Osteocyte (in vitro differentiated cells): ENCODE measurements around the gene NHEJ1. TPM values are rescaled to one million over a fixed set of nuclear protein-coding genes. Genes with fewer than 3 reads are reported as not detected.

Source experiments
- DNase-seq: peaks from one replicate; pipeline ENCODE4 v3.0.0; 2021; ENCODE audit warnings: mixed read lengths; ENCODE audit not compliant: unreplicated experiment; ENCODE audit errors: extremely low spot score
- H3K27ac Mint-ChIP-seq: one replicate; pipeline ENCODE4 v1.8.0; 2021; ENCODE audit warnings: mild to moderate bottlenecking, mixed read lengths; ENCODE audit not compliant: unreplicated experiment
- H3K27me3 Mint-ChIP-seq: one replicate; pipeline ENCODE4 v1.8.0; 2021; ENCODE audit warnings: mixed read lengths; ENCODE audit not compliant: unreplicated experiment
- H3K36me3 Mint-ChIP-seq: one replicate; pipeline ENCODE4 v1.8.0; 2021; ENCODE audit warnings: mixed read lengths; ENCODE audit not compliant: unreplicated experiment
- H3K4me1 Mint-ChIP-seq: one replicate; pipeline ENCODE4 v1.8.0; 2021; ENCODE audit warnings: mixed read lengths; ENCODE audit not compliant: unreplicated experiment
- H3K4me3 Mint-ChIP-seq: one replicate; pipeline ENCODE4 v1.8.0; 2021; ENCODE audit warnings: mild to moderate bottlenecking, moderate library complexity, mixed read lengths; ENCODE audit not compliant: unreplicated experiment
- H3K9me3 Mint-ChIP-seq: one replicate; pipeline ENCODE4 v1.8.0; 2021; ENCODE audit warnings: mixed read lengths; ENCODE audit not compliant: unreplicated experiment
- CTCF ChIP-seq: fragments of 200-600 bp; sonication (generic); IDR thresholded peaks from 2 replicates; pipeline ENCODE4 v1.5.0; 2021; ENCODE audit warnings: antibody characterized with exemption, mild to moderate bottlenecking, moderate library complexity
- total RNA-seq: library from RNA; stranded (reverse); gene quantifications from 2 replicates; pipeline ENCODE4 v1.2.1, GENCODE V29; 2021

Gene NHEJ1
- total RNA-seq, 1 donor from 2014 or later, result 19.3 TPM

- Mint-ChIP-seq H3K27me3 (peaks cover 49% of the 10 kb centered on the region), H3K4me3 (no peak overlapping the region), H3K27ac (no peak overlapping the region), H3K4me1 (peaks cover 7% of the 10 kb centered on the region), H3K9me3 (no peaks in the 10 kb centered on the region), H3K36me3 (no peaks in the 10 kb centered on the region)
- no peak for TF ChIP-seq CTCF
- no peak for DNase-seq
These were observed 103.5 kb downstream of the NHEJ1 start for GRCh38 chr2:219056896-219057708.

GRCh38 chr2:219056176-219056895, 104.3 kb downstream of the NHEJ1 start:
- H3K27ac Mint-ChIP-seq, result no peak overlapping the region
- TF ChIP-seq CTCF, result no peak
- H3K27me3 Mint-ChIP-seq, result peaks cover 46% of the 10 kb centered on the region
- H3K9me3 Mint-ChIP-seq, result no peaks in the 10 kb centered on the region
- H3K4me3 Mint-ChIP-seq, result no peak overlapping the region
- H3K4me1 Mint-ChIP-seq, result peaks cover 5% of the 10 kb centered on the region
- no peak for DNase-seq
- H3K36me3 Mint-ChIP-seq, result no peaks in the 10 kb centered on the region

DNA sequence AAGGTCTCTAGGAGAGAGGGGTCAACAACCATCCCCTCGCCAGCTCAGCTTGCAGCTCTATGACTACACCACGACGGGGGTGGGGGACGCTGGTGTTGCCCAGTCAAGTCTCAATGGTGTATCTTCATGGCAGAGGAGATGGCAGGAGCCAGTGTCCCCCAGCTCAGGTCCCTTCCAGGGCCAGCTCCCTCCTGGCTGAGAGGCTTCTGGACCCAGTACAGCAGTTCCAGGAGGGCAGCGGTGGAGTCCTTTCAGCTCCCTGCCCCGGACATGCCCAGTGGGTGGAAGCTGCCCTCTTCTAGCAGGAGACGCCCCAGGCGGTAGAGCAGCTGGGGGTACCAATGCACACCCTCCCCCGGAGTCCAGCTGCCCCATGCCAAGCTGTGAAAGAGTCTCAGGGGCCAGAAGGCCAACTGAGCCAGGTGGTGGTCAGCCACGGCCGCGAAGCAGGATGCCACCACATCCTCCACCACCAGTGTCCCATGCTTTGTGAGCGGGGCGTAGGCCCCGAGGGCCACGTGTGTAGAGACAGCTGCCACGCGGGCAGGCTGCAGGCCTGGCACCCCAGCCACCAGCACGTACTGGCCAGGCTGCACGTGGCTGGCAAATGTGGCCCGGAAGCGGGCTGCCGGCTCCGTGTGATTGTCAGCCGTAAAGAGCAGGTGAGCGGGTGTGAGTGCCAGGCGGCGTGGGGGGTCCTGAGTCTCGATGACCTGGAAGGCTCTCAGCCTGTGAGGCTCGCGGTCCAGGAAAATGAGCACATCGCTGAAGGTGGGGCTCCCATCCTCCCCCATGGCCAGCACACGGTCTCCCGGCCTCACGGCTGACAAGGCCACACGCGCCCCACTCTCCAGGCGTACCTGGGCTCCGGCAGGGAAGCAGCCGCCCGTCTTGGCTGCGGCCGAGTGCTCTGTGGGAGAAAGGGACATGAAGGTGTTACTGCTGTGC, 105.4 kb downstream of the NHEJ1 start:
- Mint-ChIP-seq H3K4me1 (peaks cover 4% of the 10 kb centered on the region), H3K4me3 (no peak overlapping the region), H3K27me3 (peaks cover 49% of the 10 kb centered on the region), H3K27ac (no peak overlapping the region), H3K9me3 (no peaks in the 10 kb centered on the region), H3K36me3 (no peaks in the 10 kb centered on the region)
- TF ChIP-seq CTCF, result no peak
- DNase-seq, result no peak

GRCh38 chr2:219049282-219049681, 111.3 kb downstream of the NHEJ1 start:
- DNase-seq, result no peak
- H3K4me1 Mint-ChIP-seq, result no peaks in the 10 kb centered on the region
- no peak for TF ChIP-seq CTCF
- H3K36me3 Mint-ChIP-seq, result no peaks in the 10 kb centered on the region
- H3K9me3 Mint-ChIP-seq, result no peaks in the 10 kb centered on the region
- H3K27me3 Mint-ChIP-seq, result peaks cover 51% of the 10 kb centered on the region
- H3K27ac Mint-ChIP-seq, result no peak overlapping the region
- no peak overlapping the region for H3K4me3 Mint-ChIP-seq
